C1 segment of cervical spinal cord (tissue), 14 donors: ENCODE measurements around the gene PCAT7.
"Not testable (repeated sequence)": the region's sequence is repeated elsewhere in the genome, so short reads cannot be mapped to it uniquely, and the experiment has no call there.

Source experiments
- DNase-seq, 14 donors: peaks; one replicate each; lab custom pipeline; 2025; lab: John Stamatoyannopoulos, UW

PCAT7 gene

GRCh38 chr9:94554439-94555331 is at the start of gene PCAT7:
Gene PCAT7 (plus strand): TSS chr9:94555083.
- DNase-seq = peak in 1 of 14 donors; percentile 8

GRCh38 chr9:94506370-94506769 is 48.5 kb upstream of the PCAT7 start:
- not testable (repeated sequence) for DNase-seq

GRCh38 chr9:94507531-94508258 is 47.2 kb upstream of the PCAT7 start:
- DNase-seq = no peak

GRCh38 chr9:94511134-94511954 is 43.5 kb upstream of the PCAT7 start:
- no peak for DNase-seq

- DNase-seq = no peak
Observed at GRCh38 chr9:94511955-94512265, 43.0 kb upstream of the PCAT7 start.

GRCh38 chr9:94514722-94515121 is 40.2 kb upstream of the PCAT7 start:
- no peak for DNase-seq

- no peak for DNase-seq
Observed at GRCh38 chr9:94517254-94517653, 37.6 kb upstream of the PCAT7 start.

GRCh38 chr9:94525396-94526035 is 29.4 kb upstream of the PCAT7 start:
- DNase-seq = no peak

GRCh38 chr9:94526271-94526670 is 28.6 kb upstream of the PCAT7 start:
- no peak for DNase-seq

GRCh38 chr9:94526951-94527350 is 27.9 kb upstream of the PCAT7 start:
- no peak for DNase-seq

GRCh38 chr9:94528886-94529285 is 26.0 kb upstream of the PCAT7 start:
- no peak for DNase-seq

GRCh38 chr9:94533155-94533554 is 21.7 kb upstream of the PCAT7 start:
- DNase-seq = no peak

GRCh38 chr9:94533601-94534000 is 21.3 kb upstream of the PCAT7 start:
- no peak for DNase-seq

- DNase-seq = no peak
Observed at GRCh38 chr9:94534901-94535300, 20.0 kb upstream of the PCAT7 start.

- no peak for DNase-seq
Observed at GRCh38 chr9:94538908-94539307, 16.0 kb upstream of the PCAT7 start.

- not testable (repeated sequence) for DNase-seq
Observed at GRCh38 chr9:94544335-94544734, 10.5 kb upstream of the PCAT7 start.

GRCh38 chr9:94545940-94546339 is 8.9 kb upstream of the PCAT7 start:
- DNase-seq = no peak

- no peak for DNase-seq
Observed at GRCh38 chr9:94553029-94553938, 1.6 kb upstream of the PCAT7 start.

GRCh38 chr9:94554078-94554438 is 825 bp upstream of the PCAT7 start:
- no peak for DNase-seq

- no peak for DNase-seq
Observed at GRCh38 chr9:94557376-94557775, 2.5 kb downstream of the PCAT7 start.

- no peak for DNase-seq
Observed at GRCh38 chr9:94560237-94560636, 5.4 kb downstream of the PCAT7 start.
